ENCODE measurements around the gene KIF21A.

KIF21A gene

GRCh38 chr12:39252628-39253027, 190.3 kb downstream of the KIF21A start:
- no peak for TF ChIP-seq CTCF (IDR thresholded peaks at IDR 0.05)

Data from LNCAP (cell line).